NOMO-1 (cell line): Measurements from ENCODE around the gene SEMA6B.
A peak's percentile ranks its signal among the peaks of the same experiment; 100 is the strongest.
"Not testable (repeated sequence)": the region's sequence is repeated elsewhere in the genome, so short reads cannot be mapped to it uniquely, and the experiment has no call there.

Source experiments
- DNase-seq, 2 experiments: peaks; one replicate each; lab custom pipeline; 2025; ENCODE audit not compliant: unreplicated experiment in 2 of 2; lab: John Stamatoyannopoulos, UW

SEMA6B gene

DNA sequence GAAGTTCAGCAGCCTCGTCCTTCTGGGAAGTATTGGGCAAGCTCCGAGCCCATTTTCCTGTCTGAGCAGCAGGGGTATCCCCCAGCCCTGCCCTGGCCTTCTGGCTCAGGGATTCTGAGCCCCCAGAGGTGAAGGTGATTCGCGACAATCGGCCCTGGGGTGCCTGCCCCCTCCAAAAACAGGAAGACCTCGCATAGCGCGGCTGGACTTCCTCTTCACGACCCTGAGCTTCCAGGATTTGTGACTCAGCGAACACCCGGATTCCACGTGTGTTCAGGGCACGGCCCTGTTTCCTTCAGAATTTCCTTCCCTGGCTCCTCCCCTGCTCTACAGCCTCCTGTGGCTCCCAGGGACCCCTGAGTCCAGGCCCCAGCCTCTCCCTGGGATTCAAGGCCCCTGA lies at the start of gene SEMA6B:
Gene SEMA6B, minus strand, starts transcription at position 116 of the 400 bp plus-strand sequence. CDS start 1,227 bp downstream, outside the sequence.
- DNase-seq: peak; percentile 27 to 44

DNA sequence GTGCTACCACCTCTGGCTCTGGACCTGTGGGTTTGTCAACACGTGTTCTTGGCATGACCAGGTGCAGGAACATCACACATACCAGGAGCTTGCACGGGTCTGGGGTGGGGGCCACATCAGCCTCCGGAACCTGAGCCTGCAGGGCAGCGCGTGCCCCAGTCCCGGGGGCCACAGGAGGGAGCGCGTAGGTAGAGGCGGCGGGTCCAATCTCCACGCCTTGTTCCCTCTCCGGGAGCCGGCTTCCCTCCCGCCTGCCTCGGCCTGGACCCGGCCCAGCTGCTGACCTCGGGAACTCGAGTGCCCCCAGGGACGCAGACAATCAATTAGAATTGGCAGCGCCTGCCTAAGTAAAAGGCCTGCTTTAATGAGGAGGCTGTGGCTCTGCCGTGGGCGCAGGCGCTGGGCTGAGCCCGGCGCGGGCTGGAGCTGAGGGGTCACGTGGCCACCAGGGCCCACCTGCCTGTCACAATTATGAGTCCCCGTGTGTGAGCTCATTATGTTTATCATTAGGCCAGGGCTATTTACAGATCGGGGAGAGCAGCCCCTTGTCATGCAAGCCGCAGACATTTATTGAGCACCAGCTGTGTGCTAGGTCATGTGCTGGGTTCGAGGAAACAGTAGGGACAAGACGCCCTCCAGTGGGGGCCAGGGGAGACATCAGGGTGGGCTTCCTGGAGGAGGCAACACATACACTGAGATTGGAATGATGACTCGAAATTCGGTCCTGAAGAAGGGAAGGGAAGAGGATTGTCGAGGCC lies 47.6 kb upstream of the SEMA6B start:
- no peak for DNase-seq

GRCh38 chr19:4606181-4606580 lies 46.7 kb upstream of the SEMA6B start:
- DNase-seq: no peak

DNA sequence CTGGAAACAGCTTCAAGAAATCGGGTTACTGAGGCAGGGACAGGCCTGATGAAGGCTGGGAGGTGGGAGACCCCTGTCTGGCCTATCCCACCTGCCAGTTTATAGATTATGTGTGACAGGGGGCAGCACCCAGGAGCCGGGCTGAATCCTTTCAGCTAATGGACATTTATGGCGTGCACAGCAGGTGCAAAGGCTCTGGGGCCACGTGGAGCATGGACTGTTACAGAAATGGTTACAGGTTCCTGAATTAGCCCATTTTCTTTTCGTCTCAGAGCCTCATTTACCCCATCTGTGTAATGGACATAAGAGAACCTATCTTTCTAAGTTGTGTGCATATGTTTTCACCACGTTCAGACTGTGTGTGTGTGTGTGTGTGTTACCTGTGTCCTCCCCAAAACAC lies 45.4 kb upstream of the SEMA6B start:
- no peak for DNase-seq

GRCh38 chr19:4602915-4603314 lies 43.4 kb upstream of the SEMA6B start:
- no peak for DNase-seq

DNA sequence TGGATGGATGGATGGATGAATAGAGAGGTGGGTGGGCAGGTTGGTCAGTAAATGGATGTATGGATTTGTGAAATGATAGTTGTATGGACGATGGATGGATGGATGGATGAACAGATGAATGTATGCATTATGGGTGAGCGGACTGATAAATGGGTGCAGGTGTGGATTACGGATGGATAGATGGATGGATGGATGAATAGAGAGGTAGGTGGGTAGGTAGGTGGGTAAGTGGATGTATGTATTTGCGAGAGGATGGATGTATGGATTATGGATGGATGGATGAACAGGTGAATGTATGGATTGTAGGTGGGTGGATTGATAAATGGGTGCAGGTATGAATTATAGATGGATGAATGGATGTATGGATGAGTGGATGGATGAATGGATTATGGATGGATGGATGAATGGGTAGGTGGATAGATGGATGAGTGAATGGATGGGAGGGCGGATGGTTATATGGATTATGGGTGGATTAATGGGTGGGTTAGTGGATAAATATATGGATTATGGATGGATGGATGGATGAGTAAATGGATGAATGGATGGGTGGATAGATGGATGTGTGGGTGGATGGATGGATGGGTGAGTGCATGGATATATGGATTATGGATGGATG lies 42.8 kb upstream of the SEMA6B start:
- DNase-seq: no peak

- DNase-seq: no peak
These were observed 41.4 kb upstream of the SEMA6B start for GRCh38 chr19:4600893-4601292.

- no peak for DNase-seq
These were observed 40.6 kb upstream of the SEMA6B start for GRCh38 chr19:4600082-4600481.

- DNase-seq: no peak
These were observed 39.2 kb upstream of the SEMA6B start for GRCh38 chr19:4598712-4599111.

DNA sequence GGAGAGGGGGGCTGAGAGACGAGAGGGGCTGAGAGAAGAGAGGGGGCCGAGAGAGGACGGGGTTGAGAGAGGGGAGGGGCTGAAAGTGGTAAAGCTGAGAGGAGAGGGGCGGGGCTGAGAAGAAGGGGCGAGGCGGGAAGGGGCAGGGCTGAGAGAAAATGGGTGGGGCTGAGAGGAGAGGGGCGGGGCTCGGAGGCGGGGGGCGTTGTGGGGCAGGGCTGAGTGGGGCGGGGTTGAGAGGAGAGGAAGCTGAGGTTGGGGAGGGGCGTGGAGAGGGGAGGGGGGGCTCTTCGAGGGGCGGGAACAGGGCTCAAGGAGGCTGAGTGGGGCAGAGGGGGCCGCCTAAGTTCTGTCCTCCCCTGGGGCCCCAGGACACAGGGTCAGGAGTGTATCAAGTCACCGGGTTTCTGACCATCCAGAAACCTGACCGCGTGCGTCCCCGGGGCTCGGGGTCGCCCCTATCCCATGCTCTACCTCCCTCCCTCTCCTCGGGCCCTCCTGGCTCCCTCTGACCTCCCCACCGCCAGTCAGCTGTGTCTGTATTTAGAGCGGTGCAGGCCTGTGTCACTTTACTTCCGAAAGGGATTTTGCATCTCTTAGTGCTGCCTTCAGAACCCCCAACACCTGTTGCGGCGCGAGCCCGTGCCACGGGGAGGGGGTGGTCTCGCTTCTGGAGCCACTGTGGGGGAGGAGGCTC lies 38.6 kb upstream of the SEMA6B start:
- DNase-seq: peak; percentile 55 to 57

DNA sequence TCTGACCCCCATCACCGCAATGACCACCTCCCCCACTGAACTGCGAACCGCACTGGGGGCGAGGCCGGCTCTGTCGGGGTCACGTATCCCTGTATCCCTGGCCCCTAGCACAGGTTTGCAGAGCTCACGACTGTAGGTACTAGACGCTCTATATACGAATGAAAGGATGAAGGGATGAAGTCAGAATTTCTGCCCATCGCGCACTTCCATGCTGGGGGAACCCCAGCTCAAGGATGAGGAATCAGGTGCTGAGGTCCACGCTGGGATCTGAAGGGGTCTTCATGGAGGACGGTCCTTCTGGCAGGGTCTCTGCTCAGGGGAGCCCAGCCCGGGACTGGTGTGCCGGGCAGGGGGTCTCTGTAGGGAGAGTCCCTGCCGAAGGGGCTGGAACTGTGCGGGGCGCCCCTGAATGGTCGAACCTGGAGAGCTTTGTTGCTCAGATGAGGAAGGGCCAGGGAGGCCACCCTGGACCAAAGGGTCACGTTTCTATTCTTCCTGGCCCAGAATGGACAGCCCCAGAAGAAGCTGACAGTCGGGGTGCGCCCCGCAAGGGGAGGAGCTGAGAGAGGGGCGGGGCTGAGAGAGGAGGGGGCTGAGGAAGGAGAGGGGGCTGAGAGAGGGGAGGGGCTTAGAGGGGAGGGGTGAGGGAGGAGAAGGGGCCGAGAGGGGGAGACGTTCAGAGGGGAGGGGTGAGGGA lies 37.9 kb upstream of the SEMA6B start:
- no peak for DNase-seq

DNA sequence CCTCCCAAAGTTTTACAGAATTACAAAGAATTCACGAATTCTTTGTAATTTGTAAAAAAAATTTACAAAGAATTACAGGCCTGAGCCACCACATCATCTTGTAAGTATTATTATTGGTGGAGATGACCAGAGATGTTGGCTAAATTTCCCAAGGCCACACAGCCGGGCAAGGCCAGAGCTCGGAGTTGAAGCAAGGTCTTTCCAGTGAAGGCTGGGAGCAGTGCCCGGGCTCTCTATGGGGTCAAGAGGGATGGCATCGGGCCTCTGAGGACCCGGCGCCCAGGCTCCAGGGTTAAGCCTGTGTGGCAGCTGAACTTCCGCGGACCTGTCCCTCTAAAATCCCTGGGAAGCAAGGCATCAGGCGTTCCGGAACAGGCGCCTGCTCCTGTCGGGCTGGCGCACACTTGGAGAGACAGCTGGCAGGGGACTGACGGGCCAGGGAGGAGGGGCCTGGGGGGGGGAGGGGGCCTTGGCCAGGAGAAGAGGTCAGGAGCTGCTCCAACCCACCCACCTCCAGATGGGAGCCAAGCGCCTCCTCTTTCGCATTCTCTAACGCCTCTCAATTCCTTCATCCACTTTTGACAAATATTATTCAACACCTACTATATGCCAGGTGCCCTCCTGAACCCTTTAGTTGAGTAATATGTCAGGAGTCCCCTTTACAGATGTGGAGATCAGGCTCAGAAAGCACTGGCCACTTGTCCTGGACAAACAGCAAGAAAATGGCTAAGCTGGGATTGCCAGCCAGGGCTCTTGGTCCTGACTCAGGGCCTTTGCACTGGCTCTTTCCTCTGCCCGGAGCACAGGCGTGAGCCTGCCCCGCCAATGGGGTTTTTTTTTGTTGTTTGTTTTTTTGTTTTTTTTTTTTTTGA lies 36.8 kb upstream of the SEMA6B start:
- no peak for DNase-seq

DNA sequence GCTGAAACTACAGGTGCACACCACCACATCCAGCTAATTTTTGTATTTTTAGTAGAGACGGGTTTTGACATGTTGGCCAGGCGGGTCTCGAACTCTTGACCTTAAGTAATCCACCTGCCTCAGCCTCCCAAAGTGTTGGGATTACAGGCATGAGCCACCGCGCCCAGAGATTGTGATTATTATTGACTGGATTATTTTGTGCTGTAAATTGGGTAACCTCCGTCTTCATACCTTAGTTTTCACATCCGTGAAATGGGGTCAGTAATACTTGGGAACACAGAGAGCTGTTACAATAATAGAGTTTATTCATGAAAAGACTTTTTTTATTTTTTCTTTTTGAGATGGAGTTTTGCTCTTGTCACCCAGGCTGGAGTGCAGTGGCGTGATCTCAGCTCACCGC lies 35.7 kb upstream of the SEMA6B start:
- DNase-seq: not testable (repeated sequence)

DNA sequence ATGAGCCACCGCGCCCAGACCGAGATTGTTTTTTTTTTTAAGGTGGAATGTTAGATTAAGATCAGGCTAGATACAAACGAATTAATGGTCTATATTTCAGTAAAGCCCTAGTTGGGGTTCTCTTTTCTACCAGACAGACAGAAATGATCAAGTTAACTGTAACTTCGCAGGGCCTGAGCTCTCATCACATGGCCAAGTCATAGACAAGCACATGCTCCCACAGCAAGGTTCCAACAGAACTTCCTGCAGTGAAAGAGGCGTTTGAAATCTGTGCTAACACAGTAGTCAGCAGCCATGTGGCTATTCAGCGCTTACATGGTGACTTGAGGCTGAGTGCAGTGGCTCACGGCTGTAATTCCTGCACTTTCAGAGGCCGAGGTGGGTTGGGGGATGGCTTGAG lies 34.7 kb upstream of the SEMA6B start:
- no peak for DNase-seq

DNA sequence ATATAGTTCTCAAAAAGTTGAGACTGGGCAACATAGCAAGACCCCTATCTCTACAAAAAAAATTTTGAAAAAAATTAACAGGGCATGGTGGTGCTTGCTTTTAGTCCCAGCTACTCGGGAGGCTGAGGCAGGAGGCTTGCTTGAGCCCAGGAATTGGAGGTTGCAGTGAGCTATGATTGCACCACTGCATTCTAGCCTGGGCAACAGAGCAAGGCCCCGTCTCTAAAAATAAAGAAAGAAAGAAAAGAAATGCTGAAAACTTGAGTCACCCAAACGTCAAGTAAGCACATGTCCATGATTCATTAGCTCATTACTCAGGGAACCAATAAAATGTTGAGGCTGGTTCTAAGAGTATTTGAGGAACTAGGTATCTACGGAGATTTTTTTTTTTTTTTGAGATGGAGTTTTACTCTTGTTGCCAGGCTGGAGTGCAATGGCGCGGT lies 33.9 kb upstream of the SEMA6B start:
- peak; percentile 77 to 96 for DNase-seq

DNA sequence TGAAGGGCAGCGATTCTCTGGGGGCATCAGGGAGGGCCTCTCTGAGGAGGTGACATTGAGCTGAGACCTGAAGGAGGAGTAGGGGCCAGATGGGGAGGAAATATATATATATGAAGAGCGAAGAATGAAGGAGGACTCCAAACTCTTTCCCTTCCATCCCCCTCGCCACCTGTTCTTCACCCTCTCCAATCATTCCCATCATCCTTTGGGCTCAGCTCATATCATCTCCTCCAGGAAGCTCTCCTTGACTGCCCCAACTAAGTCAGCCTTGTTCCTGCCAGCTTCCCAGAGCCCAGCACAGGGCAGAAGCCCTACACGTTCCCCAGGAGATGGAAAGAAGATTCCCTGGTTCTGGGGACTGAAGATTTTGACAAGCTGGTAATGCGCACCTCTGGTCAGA lies 33.0 kb upstream of the SEMA6B start:
- DNase-seq: no peak

DNA sequence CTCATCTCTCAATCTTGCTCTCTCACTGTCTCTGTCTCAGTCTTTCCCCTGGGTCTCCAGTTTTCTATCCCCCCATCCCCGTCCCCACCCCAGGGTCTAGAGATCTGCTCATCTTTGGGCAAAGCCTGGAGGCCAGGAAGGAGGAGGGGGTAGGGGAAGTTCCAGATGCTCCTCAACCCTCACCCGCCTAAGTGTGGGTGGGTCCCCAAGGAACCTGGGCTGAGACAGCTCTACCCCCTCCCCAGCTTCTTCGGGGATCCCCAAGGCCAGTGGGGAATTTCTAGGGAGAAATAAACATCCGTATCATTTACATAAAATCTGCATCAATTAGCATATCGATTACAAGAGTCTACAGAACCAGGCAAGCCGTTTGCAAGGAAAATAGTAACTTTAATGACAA lies 31.8 kb upstream of the SEMA6B start:
- DNase-seq: no peak

DNA sequence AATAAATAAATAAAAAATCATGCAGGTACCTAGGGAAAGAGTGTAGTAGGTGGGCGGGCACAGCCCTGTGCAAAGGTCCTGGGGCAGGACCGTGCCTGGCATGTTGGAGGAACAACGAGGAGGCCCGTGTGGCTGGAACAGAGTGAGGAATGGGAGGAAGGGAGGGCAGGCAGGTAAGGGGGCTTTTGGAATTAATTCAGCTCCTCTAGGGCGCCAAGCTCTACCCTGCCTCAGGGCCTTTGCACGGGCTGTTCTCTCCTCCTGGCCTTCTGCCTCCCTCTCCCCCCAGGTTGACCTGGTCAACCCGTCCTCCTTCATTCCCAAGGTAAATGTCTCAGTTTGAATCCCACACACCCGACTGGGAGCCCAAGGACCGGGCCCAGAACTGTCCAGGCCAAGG lies 31.1 kb upstream of the SEMA6B start:
- no peak for DNase-seq

DNA sequence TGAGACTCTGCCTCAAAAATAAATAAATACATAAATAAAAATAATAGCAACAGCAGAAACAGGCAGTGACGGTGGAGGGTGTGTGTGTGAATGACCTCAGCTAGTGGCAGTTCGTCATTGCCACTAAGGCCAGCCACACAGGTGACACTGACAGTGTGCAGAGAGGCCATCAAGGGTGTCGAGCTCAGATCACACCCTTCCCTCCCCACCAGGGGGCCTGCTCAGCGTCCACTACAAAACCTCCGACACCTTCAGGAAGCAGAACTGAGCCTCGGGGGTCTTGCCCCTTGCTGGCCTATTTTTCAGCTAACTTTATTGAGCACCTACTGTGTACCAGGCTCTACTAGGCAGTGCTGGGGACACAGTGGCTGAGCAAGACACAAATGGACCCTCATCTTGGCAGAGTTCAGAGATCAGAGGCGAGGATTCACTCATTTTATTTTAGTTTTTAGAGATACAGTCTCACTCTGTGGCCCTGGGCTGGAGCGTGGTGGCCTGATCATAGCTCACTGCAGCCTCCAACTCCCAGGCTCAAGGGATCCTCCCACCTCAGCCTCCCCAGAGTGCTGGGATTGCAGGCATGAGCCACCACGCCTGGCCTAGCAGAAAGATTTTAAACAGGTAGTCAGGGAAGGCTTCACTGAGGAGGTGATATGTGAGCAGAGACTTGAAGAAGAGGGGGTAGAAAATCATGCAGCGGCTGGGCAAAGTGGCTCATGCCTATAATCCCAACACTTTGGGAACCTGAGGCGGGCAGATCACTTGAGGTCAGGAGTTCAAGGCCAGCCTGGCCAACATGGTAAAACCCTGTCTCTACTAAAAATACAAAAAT lies 30.3 kb upstream of the SEMA6B start:
- DNase-seq: peak in 1 of 2 experiments; percentile 56
